Karpas-422 (cell line): ENCODE data around the gene ZNF584. TPM values are rescaled to one million over a fixed set of nuclear protein-coding genes. Genes with fewer than 3 reads are reported as not detected.

ENCODE experiments used
- DNase-seq: peaks from one replicate; pipeline ENCODE4 v3.0.0-alpha.2; 2015
- H2AFZ ChIP-seq: fragments of 200-600 bp; sonication (generic); 2 replicates; pipeline ENCODE4 v1.6.1; 2014; ENCODE audit warnings: antibody characterized with exemption, low read length, mixed read lengths
- H3K27ac ChIP-seq: fragments of 200-600 bp; sonication (generic); 2 replicates; pipeline ENCODE4 v1.5.1; 2014; ENCODE audit warnings: mild to moderate bottlenecking, low read length, moderate library complexity
- H3K27me3 ChIP-seq: fragments of 200-600 bp; sonication (generic); 2 replicates; pipeline ENCODE4 v1.6.1; 2014; ENCODE audit warnings: low read length, mixed read lengths
- H3K36me3 ChIP-seq: fragments of 200-600 bp; sonication (generic); 2 replicates; pipeline ENCODE4 v1.6.1; 2014; ENCODE audit warnings: low read length, mixed read lengths; ENCODE audit not compliant: insufficient read depth
- H3K4me1 ChIP-seq: fragments of 200-600 bp; sonication (generic); 2 replicates; pipeline ENCODE4 v1.6.1; 2014; ENCODE audit warnings: mild to moderate bottlenecking, low read length, mixed read lengths
- H3K4me2 ChIP-seq: fragments of 200-600 bp; sonication (generic); 2 replicates; pipeline ENCODE4 v1.6.1; 2014; ENCODE audit warnings: low read length, low read depth, mild to moderate bottlenecking; ENCODE audit not compliant: poor library complexity, severe bottlenecking
- H3K4me3 ChIP-seq: fragments of 200-600 bp; sonication (generic); 2 replicates; pipeline ENCODE4 v1.5.1; 2014; ENCODE audit warnings: mild to moderate bottlenecking, antibody characterized with exemption, low read length, mixed read lengths
- H3K79me2 ChIP-seq: fragments of 200-600 bp; sonication (generic); 2 replicates; pipeline ENCODE4 v1.6.1; 2014; ENCODE audit warnings: mild to moderate bottlenecking, low read length, mixed read lengths
- H3K9ac ChIP-seq: fragments of 200-600 bp; sonication (generic); 2 replicates; pipeline ENCODE4 v1.6.0; 2014; ENCODE audit warnings: low read length
- H3K9me2 ChIP-seq: fragments of 200-600 bp; sonication (generic), shearing (Covaris generic); replicated peaks from 2 replicates; pipeline ENCODE4 v1.6.0; 2014; ENCODE audit warnings: mild to moderate bottlenecking, low read length, moderate library complexity; ENCODE audit not compliant: insufficient read depth
- H3K9me3 ChIP-seq: fragments of 300-700, 200-600 bp; sonication (generic); 2 replicates; pipeline ENCODE4 v1.6.1; 2014; ENCODE audit warnings: low read length, mixed read lengths
- H4K20me1 ChIP-seq: fragments of 200-600 bp; sonication (generic); 2 replicates; pipeline ENCODE4 v1.6.1; 2014; ENCODE audit warnings: mild to moderate bottlenecking, antibody characterized with exemption, low read length, low read depth; ENCODE audit not compliant: insufficient read depth
- total RNA-seq: library from RNA; depleted of rRNA; stranded (reverse); fragments of >200 nt; shearing (Covaris generic); gene quantifications from 2 replicates; pipeline ENCODE4 v1.2.3, GENCODE V29; 2014; ENCODE audit warnings: low replicate concordance

Gene ZNF584
- total RNA-seq, 1 experiment from 2014 or later, result 21.1 TPM

- H3K9me2 ChIP-seq, result no peaks in the 10 kb centered on the region
- peak overlapping the region; percentile 89 for H3K4me2 ChIP-seq
- peaks cover 55% of the 10 kb centered on the region for H3K4me1 ChIP-seq
- peaks cover 6% of the 10 kb centered on the region; the same call in 1 of the 2 replicates for H3K36me3 ChIP-seq
- DNase-seq, result no peak
- peaks cover 64% of the 10 kb centered on the region for H3K79me2 ChIP-seq
- peaks cover 10% of the 10 kb centered on the region for H4K20me1 ChIP-seq
- H2AFZ ChIP-seq, result no peak overlapping the region
- no peaks in the 10 kb centered on the region for H3K9me3 ChIP-seq
- H3K27ac ChIP-seq, result peak overlapping the region; percentile 82
- H3K4me3 ChIP-seq, result peak overlapping the region; percentile 79; the same call in 1 of the 2 replicates
- peak overlapping the region; percentile 84 for H3K9ac ChIP-seq
- H3K27me3 ChIP-seq, result no peaks in the 10 kb centered on the region
These were observed 25.3 kb upstream of the ZNF584 start for GRCh38 chr19:58382997-58383603.

- Histone ChIP-seq H3K27me3 (no peaks in the 10 kb centered on the region), H3K4me2 (peak overlapping the region; percentile 79), H3K4me1 (peaks cover 50% of the 10 kb centered on the region), H3K9me3 (no peaks in the 10 kb centered on the region), H3K36me3 (peaks cover 20% of the 10 kb centered on the region), H2AFZ (no peak overlapping the region), H3K79me2 (peaks cover 75% of the 10 kb centered on the region), H3K9me2 (no peaks in the 10 kb centered on the region), H3K9ac (peak overlapping the region; percentile 96), H3K27ac (peak overlapping the region; percentile 90), H3K4me3 (peak overlapping the region; percentile 82), H4K20me1 (peaks cover 24% of the 10 kb centered on the region)
- DNase-seq, result no peak
These were observed 23.0 kb upstream of the ZNF584 start for GRCh38 chr19:58385313-58385890.

DNA sequence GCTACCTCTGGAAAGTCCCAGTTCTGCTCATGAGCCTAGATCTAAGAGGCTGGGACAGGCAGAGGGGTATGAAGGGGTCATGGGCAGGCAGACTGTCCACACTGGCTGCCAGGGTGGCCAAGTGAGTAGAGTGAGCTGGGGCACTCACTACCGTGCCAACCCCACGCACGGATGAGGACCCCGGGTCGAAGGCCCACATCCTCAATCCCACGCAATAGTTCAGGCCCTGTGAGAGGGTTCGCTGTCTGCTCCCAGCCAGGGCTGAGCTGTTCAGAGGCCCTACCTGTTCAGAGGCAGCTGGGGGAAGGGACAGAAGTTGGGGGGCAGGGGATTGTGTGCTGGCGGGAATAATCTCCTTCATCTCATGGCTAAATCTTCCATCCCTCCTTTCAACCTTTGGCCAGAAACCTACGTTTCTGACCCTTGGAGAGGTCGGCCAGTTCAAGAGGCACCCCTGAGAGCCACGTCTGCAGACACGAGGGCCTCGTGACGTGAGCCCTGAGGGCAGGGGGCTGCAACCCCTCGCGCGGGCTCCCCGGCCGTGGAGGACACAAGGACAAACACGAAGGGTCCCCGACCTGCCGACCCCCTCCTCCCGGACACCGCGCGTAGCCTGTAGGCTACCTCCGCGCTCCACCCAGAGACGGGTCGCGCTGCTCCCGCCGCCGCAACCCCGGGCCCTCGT is 22.4 kb upstream of the ZNF584 start:
- peak; percentile 90 for DNase-seq
- H3K4me2 ChIP-seq, result peak overlapping the region; percentile 79
- peaks cover 49% of the 10 kb centered on the region for H3K4me1 ChIP-seq
- peaks cover 26% of the 10 kb centered on the region for H3K36me3 ChIP-seq
- peak overlapping the region; percentile 96 for H3K9ac ChIP-seq
- peaks cover 30% of the 10 kb centered on the region for H4K20me1 ChIP-seq
- peak overlapping the region; percentile 82 for H3K4me3 ChIP-seq
- no peak overlapping the region; the same call in 1 of the 2 replicates for H2AFZ ChIP-seq
- peak overlapping the region; percentile 90 for H3K27ac ChIP-seq
- no peaks in the 10 kb centered on the region for H3K27me3 ChIP-seq
- H3K79me2 ChIP-seq, result peaks cover 81% of the 10 kb centered on the region
- H3K9me2 ChIP-seq, result no peaks in the 10 kb centered on the region
- H3K9me3 ChIP-seq, result no peaks in the 10 kb centered on the region

- peaks cover 75% of the 10 kb centered on the region for H3K79me2 ChIP-seq
- no peaks in the 10 kb centered on the region for H3K9me3 ChIP-seq
- no peaks in the 10 kb centered on the region for H3K9me2 ChIP-seq
- H2AFZ ChIP-seq, result no peak within 1 kb of the TSS; the same call in 1 of the 2 replicates
- peaks cover 49% of the 10 kb centered on the region for H3K4me1 ChIP-seq
- peaks cover 34% of the 10 kb centered on the region for H4K20me1 ChIP-seq
- H3K36me3 ChIP-seq, result peaks cover 27% of the 10 kb centered on the region
- DNase-seq, result peak; percentile 100
- H3K9ac ChIP-seq, result peak within 1 kb of the TSS; percentile 96
- peak within 1 kb of the TSS; percentile 82 for H3K4me3 ChIP-seq
- H3K27ac ChIP-seq, result peak within 1 kb of the TSS; percentile 90
- H3K4me2 ChIP-seq, result peak within 1 kb of the TSS; percentile 79
- no peaks in the 10 kb centered on the region for H3K27me3 ChIP-seq
These were observed 21.7 kb upstream of the ZNF584 start, which contains the start of gene RPS5 for GRCh38 chr19:58386576-58387337. RPS5 (plus strand) TSS chr19:58387269; CDS start chr19:58388138, 869 bp downstream.

- Histone ChIP-seq H3K9ac (peak overlapping the region; percentile 96), H3K9me2 (no peaks in the 10 kb centered on the region), H3K79me2 (peaks cover 69% of the 10 kb centered on the region), H3K36me3 (peaks cover 29% of the 10 kb centered on the region), H3K27ac (peak overlapping the region; percentile 90), H2AFZ (no peak overlapping the region), H3K4me2 (peak overlapping the region; percentile 79), H3K4me1 (peaks cover 41% of the 10 kb centered on the region), H3K4me3 (peak overlapping the region; percentile 82), H3K9me3 (no peaks in the 10 kb centered on the region), H3K27me3 (no peaks in the 10 kb centered on the region), H4K20me1 (peaks cover 35% of the 10 kb centered on the region)
- peak; percentile 67 for DNase-seq
These were observed 20.9 kb upstream of the ZNF584 start for GRCh38 chr19:58387338-58388174.

DNA sequence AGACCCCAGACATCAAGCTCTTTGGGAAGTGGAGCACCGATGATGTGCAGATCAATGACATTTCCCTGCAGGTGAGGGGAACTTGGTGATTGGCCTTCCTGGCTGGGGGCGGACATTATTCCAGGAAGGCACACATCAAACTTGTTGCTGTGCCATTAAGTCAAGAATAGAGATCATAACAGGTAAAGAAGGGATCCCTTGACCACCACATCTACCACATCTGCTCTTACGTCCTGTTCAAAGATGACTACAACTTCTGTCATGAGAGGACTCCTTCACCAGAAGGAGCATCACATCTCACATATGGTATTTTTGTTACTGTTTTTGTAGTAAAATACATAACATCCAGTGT is 20.3 kb upstream of the ZNF584 start:
- Histone ChIP-seq H4K20me1 (peaks cover 41% of the 10 kb centered on the region), H3K4me3 (peak overlapping the region; percentile 82), H3K36me3 (peaks cover 35% of the 10 kb centered on the region), H3K27ac (peak overlapping the region; percentile 90; the same call in 1 of the 2 replicates), H2AFZ (no peak overlapping the region), H3K9me2 (no peaks in the 10 kb centered on the region), H3K4me1 (peaks cover 35% of the 10 kb centered on the region), H3K27me3 (no peaks in the 10 kb centered on the region), H3K4me2 (peak overlapping the region; percentile 79), H3K9me3 (no peaks in the 10 kb centered on the region), H3K79me2 (peaks cover 64% of the 10 kb centered on the region), H3K9ac (peak overlapping the region; percentile 96)
- DNase-seq, result no peak

GRCh38 chr19:58392945-58393724 is 15.3 kb upstream of the ZNF584 start:
- Histone ChIP-seq H4K20me1 (peaks cover 53% of the 10 kb centered on the region), H3K4me2 (no peak overlapping the region), H3K79me2 (peaks cover 27% of the 10 kb centered on the region), H3K27me3 (no peaks in the 10 kb centered on the region), H3K4me1 (peaks cover 11% of the 10 kb centered on the region), H3K9ac (no peak overlapping the region), H3K9me2 (no peaks in the 10 kb centered on the region), H2AFZ (no peak overlapping the region), H3K4me3 (no peak overlapping the region), H3K36me3 (peaks cover 43% of the 10 kb centered on the region), H3K27ac (no peak overlapping the region), H3K9me3 (no peaks in the 10 kb centered on the region)
- peak; percentile 50 for DNase-seq
